Prostate gland (tissue), 2 donors: ENCODE measurements around the gene TSR3. TPM values are rescaled to one million over a fixed set of nuclear protein-coding genes. Genes with fewer than 3 reads are reported as not detected.

Experiments used
- DNase-seq: peaks from one replicate; pipeline ENCODE4 v3.0.0-alpha.2; 2019; ENCODE audit warnings: low spot score
- H3K27ac ChIP-seq, 2 donors: fragments of 200-600 bp; sonication (generic); 2 replicates each; pipeline ENCODE4 v1.5.1; 2017 to 2019
- H3K27me3 ChIP-seq: fragments of 200-600 bp; sonication (generic); replicated peaks from 2 replicates; pipeline ENCODE4 v1.5.1; 2019; ENCODE audit not compliant: insufficient read depth
- H3K36me3 ChIP-seq, 2 donors: fragments of 200-600 bp; sonication (generic); 1 replicate in 1 of 2; 2 replicates in 1 of 2; pipeline versions ENCODE4 v1.5.1 to v1.8.1; 2017 to 2019
- H3K4me1 ChIP-seq: fragments of 200-600 bp; sonication (generic); replicated peaks from 2 replicates; pipeline ENCODE4 v1.5.1; 2019
- H3K4me3 ChIP-seq, 2 donors: fragments of 200-600 bp; sonication (generic); 2 replicates each; pipeline ENCODE4 v1.5.1; 2017 to 2019
- H3K9me3 ChIP-seq: fragments of 200-600 bp; sonication (generic); 2 replicates; pipeline ENCODE4 v1.5.1; 2017
- POLR2A ChIP-seq: fragments of 450-650 bp; IDR thresholded peaks from one replicate; pipeline ENCODE4 v1.6.1; 2016; ENCODE audit warnings: antibody characterized with exemption, mild to moderate bottlenecking
- POLR2AphosphoS5 ChIP-seq: sonication (generic); formaldehyde crosslinking; IDR thresholded peaks from one replicate; pipeline ENCODE4 v1.6.1; 2017; ENCODE audit warnings: antibody characterized with exemption
- WGBS: methylation state at CpG from one replicate; pipeline ENCODE4 v1.1.5; 2018; 5-methylcytosine and 5-hydroxymethylcytosine counted together
- intact Hi-C: fragments of 100-400 bp; cut with DNase I; formaldehyde crosslinking; loops from one replicate; pipeline ENCODE4 v1.14.2; 2022
- total RNA-seq, 2 donors: library from RNA; depleted of rRNA; stranded (reverse); fragments of >200 nt; gene quantifications; one replicate each; pipeline ENCODE4 v1.1.0, GENCODE V29; 2016
- TF ChIP-seq, protein P1 (sequence below), 4 experiments: fragments of 200-600 bp in 2 of 4; fragments of 450-650 bp in 2 of 4; sonication (generic) in 2 of 4; IDR thresholded peaks; 1 replicate in 3 of 4; 2 replicates in 1 of 4; pipeline ENCODE4 v1.5.1; 2016 to 2019; ENCODE audit warnings: antibody characterized with exemption in 4 of 4, mild to moderate bottlenecking in 2 of 4, moderate library complexity in 2 of 4

Gene TSR3
- total RNA-seq, 2 donors from 2014 or later: 108 to 148 TPM

DNA sequence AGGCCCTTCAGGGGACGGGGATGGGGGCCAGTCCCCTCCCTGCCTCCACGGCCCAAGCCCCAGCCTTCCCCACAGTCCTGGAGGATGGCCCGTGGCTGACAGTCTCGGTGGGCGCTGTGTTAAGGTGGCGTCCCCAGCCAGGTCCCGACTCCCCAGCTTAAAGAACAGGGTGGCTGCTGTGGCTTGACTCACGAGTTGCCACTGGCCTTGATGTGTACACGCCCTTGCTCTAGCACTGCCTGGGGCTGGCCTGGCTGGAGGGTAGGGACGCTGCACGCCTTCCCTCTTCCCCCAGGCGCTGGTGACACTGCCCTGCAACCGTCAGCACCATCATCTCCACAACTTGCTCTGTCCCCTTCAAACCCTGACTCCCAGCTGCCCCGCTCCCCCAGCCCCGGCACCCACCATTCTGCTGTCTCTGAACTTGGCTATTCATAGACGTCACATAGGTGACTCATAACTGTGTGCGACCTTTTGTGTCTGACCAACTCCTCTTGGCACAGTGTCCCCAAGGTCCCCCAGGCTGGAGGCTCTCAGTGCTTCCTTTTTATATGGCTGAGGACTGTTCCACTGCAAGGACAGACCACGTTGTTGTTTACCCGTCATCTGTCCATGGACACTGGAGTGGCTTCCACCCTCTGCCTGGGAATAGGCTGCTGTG lies 6.4 kb upstream of the TSR3 start:
- 82% methylated on average over 19 of the region's 19 CpGs for WGBS
- TF ChIP-seq POLR2AphosphoS5 (no peak), POLR2A (no peak)
- TF ChIP-seq, protein P1, sequence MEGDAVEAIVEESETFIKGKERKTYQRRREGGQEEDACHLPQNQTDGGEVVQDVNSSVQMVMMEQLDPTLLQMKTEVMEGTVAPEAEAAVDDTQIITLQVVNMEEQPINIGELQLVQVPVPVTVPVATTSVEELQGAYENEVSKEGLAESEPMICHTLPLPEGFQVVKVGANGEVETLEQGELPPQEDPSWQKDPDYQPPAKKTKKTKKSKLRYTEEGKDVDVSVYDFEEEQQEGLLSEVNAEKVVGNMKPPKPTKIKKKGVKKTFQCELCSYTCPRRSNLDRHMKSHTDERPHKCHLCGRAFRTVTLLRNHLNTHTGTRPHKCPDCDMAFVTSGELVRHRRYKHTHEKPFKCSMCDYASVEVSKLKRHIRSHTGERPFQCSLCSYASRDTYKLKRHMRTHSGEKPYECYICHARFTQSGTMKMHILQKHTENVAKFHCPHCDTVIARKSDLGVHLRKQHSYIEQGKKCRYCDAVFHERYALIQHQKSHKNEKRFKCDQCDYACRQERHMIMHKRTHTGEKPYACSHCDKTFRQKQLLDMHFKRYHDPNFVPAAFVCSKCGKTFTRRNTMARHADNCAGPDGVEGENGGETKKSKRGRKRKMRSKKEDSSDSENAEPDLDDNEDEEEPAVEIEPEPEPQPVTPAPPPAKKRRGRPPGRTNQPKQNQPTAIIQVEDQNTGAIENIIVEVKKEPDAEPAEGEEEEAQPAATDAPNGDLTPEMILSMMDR (IDR thresholded peaks at IDR 0.05): no peak
- Histone ChIP-seq H3K27ac (no peak overlapping the region), H3K27me3 (no peaks in the 10 kb centered on the region), H3K36me3 (peaks cover 0 to 10% of the 10 kb centered on the region in 2 donors), H3K4me1 (no peaks in the 10 kb centered on the region), H3K4me3 (no peak overlapping the region), H3K9me3 (no peaks in the 10 kb centered on the region)
- intact Hi-C loops: loop anchor here (5.0 kb wide), 1 partner anchor 49 kb away; no protein-coding TSS in a partner anchor
- no peak for DNase-seq

DNA sequence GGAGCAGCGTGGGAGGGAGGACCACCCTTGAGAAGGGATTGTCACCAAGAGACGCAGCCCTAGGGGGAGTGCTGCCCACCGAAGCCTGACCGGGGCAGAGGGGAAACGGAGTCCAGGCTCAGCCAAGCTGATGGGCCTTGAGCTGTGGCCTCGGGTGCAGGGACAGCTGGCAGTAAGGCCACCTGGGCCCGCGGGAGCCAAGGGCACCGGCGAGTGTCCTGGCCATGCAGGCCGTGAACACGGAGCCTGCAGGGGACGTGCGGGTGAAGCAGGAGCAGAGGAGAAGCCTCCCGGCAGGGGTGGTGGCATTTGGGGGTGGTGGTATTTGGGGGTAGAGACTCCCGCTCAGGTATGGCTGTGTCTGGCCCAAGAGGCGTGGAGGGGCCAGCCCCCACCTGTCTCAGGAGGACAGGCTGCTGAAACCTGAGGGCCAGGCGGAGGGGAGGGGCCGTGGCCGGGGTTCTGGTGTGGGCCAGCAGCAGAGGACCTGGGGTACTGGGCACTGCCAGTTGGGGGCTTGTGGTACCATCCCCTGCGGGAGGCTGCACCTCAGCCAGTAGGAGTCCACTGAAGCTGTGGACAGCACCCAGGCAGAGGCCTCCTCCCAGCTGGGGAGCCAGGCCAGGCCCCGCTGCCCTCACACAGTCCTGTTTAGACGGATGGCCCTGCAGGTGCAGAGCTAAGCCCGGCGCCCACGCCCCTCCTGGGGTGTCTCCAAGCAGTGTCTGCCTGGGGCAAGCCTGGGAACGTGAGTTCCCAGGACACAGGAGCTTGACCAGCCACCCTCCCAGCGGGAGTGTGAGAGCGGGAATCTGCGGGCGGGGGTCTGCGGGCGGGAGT lies 4.6 kb upstream of the TSR3 start:
- WGBS: 79% methylated on average over 29 of the region's 33 CpGs
- H3K27ac ChIP-seq: no peak overlapping the region
- no peak for DNase-seq
- H3K36me3 ChIP-seq: no peaks in the 10 kb centered on the region
- no peak overlapping the region for H3K4me3 ChIP-seq
- intact Hi-C loops: loop anchor here (5.0 kb wide), 1 partner anchor 51 kb away; no protein-coding TSS in a partner anchor
- H3K27me3 ChIP-seq: no peaks in the 10 kb centered on the region
- H3K9me3 ChIP-seq: no peaks in the 10 kb centered on the region
- TF ChIP-seq, protein P1 (IDR thresholded peaks at IDR 0.05): no peak
- TF ChIP-seq POLR2A (no peak), POLR2AphosphoS5 (no peak)
- peaks cover 5% of the 10 kb centered on the region for H3K4me1 ChIP-seq

DNA sequence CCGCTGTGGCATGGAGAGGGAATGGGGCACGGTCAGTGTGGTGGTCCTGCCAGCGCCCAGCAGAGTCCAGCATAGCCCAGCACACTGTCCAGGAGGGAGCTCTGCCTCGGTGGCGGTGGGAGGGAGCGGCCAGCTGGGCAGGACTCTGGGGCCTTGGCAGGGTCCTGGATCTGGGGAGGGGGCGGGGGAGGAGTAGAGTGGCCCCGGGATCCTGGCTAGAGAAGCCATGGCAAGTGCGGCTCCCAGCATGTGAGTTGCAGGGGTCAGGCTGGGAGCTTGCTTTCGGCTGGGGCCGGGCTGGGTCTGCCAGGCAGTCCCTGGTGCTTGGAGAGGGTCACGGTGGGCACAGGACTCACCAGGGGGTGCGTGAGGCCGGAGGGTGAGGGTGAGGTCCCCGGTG lies 3.9 kb upstream of the TSR3 start:
- Histone ChIP-seq H3K4me1 (peaks cover 10% of the 10 kb centered on the region), H3K27me3 (no peaks in the 10 kb centered on the region), H3K36me3 (no peaks in the 10 kb centered on the region), H3K9me3 (no peaks in the 10 kb centered on the region), H3K4me3 (no peak overlapping the region), H3K27ac (no peak overlapping the region)
- DNase-seq: no peak
- intact Hi-C loops: loop anchor here (5.0 kb wide), 1 partner anchor 52 kb away; no protein-coding TSS in a partner anchor
- TF ChIP-seq POLR2A: no peak
- TF ChIP-seq, protein P1 (IDR thresholded peaks at IDR 0.05): no peak
- no peak for TF ChIP-seq POLR2AphosphoS5
- WGBS: 72% methylated on average over 14 of the region's 15 CpGs

DNA sequence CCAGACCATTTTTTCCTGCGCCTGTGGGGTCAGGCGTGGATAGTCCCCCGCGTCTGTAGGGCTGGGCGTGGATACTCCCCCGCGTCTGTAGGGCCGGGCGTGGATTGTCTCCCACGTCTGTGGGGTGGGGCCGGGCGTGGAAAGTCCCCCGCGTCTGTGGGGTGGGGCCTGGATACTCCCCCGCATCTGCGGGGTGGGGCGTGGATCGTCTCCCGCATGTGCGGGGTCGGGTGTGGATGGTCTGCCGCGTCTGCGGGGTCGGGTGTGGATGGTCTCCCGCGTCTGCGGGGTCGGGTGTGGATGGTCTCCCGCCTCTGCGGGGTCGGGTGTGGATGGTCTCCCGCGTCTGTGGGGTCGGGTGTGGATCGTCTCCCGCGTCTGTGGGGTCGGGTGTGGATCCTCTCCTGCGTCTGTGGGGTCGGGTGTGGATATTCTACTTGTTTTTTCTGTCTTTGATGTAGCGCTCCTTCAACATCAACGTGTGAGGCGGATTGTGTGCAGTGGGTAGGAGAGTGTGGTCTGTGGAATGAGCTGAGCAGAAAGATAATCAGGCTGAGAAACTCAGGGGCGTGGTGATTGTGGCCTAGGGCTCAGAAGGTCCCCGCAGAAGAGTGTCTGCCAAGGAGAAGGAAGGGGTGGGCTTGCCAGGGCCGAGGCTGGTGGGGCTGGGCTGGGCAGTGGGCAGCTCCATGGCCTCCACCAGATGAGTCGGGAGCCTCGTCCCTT lies 3.3 kb upstream of the TSR3 start:
- Histone ChIP-seq H3K4me3 (no peak overlapping the region), H3K9me3 (no peaks in the 10 kb centered on the region), H3K27me3 (no peaks in the 10 kb centered on the region), H3K4me1 (peaks cover 11% of the 10 kb centered on the region), H3K27ac (no peak overlapping the region), H3K36me3 (no peaks in the 10 kb centered on the region)
- intact Hi-C loops: loop anchor here (5.0 kb wide), 1 partner anchor 52 kb away; no protein-coding TSS in a partner anchor
- DNase-seq: no peak
- 87% methylated on average over 49 of the region's 49 CpGs for WGBS
- TF ChIP-seq POLR2AphosphoS5 (no peak), POLR2A (no peak)
- TF ChIP-seq, protein P1 (IDR thresholded peaks at IDR 0.05): no peak
